ENCODE results near the gene ATOX1. TPM values are rescaled to one million over a fixed set of nuclear protein-coding genes. Genes with fewer than 3 reads are reported as not detected.

ATOX1 gene
- total and polyA plus RNA-seq, 5 donors: 61.0 to 135 (median 75.5) TPM

GRCh38 chr5:151770383-151771258 is 12.2 kb upstream of the ATOX1 start:
- Histone ChIP-seq H3K27ac (ENCODE audit: low read length) (peak overlapping the region; percentile 98), H3K4me3 (ENCODE audit: low read length) (peak overlapping the region; percentile 64), H3K27me3 (ENCODE audit: control insufficient read depth, insufficient read depth) (no peaks in the 10 kb centered on the region), H3K9me3 (ENCODE audit: control insufficient read depth, low read length) (no peaks in the 10 kb centered on the region), H3K4me1 (ENCODE audit: control insufficient read depth, insufficient read depth, low read length) (no peaks in the 10 kb centered on the region)
- intact Hi-C loops (cut with DNase I): no loop called here
- ATAC-seq (peak; percentile 57 to 60), DNase-seq (peak; percentile 87 to 94 (median 93))
- 5% methylated on average over 75 of the region's 75 CpGs for WGBS

DNA sequence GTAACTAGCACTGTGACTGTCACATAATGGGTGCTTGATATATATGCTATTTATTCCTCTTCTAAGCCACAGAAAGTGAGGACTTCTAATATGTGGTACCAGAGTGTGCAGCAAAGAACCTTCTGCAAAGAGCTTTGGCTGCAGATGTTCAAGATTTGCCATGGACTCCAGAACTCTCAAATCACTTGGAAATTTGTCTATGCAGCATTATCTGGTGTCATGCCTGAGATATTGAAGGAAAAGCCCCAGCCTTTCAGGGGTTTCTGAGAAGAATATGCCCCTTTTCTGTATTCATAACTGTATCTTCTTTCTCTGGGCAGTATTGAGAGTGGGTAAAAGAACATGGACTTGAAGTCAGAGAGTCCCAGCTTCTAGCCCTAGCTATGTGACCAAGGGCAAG is 8.5 kb upstream of the ATOX1 start:
- no peak for ATAC-seq
- no peak overlapping the region for H3K27ac ChIP-seq (ENCODE audit: low read length)
- intact Hi-C loops (cut with DNase I): no loop called here

GRCh38 chr5:151764801-151765200 is 6.4 kb upstream of the ATOX1 start:
- Histone ChIP-seq H3K27me3 (ENCODE audit: control insufficient read depth, insufficient read depth) (no peaks in the 10 kb centered on the region), H3K4me1 (ENCODE audit: control insufficient read depth, insufficient read depth, low read length) (no peaks in the 10 kb centered on the region), H3K27ac (ENCODE audit: low read length) (no peak overlapping the region), H3K4me3 (ENCODE audit: low read length) (no peak overlapping the region), H3K9me3 (ENCODE audit: control insufficient read depth, low read length) (no peaks in the 10 kb centered on the region)
- no peak for DNase-seq
- no peak for ATAC-seq
- intact Hi-C loops (cut with DNase I): no loop called here

More for the DNA sequence above, 8.5 kb upstream of the ATOX1 start:
- Histone ChIP-seq H3K4me3 (ENCODE audit: low read length) (no peak overlapping the region), H3K4me1 (ENCODE audit: control insufficient read depth, insufficient read depth, low read length) (no peaks in the 10 kb centered on the region), H3K27me3 (ENCODE audit: control insufficient read depth, insufficient read depth) (no peaks in the 10 kb centered on the region), H3K9me3 (ENCODE audit: control insufficient read depth, low read length) (no peaks in the 10 kb centered on the region)
- no peak for DNase-seq

DNA sequence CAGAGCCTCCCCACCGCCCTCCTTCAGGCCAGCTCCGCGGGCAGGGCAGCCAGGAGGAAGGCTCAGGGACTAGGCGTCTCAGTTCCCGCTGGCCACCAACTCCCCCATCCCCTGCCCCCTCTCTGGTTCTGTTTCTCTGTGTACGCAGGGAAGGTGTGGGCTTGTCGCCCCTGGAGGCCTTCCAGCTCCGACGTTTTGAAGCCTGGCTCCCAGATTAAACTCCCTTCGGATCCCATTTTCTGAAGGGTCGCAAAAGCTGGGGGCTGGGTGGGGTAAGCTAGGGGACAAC is 346 bp downstream of the ATOX1 start:
- Histone ChIP-seq H3K4me1 (ENCODE audit: control insufficient read depth, insufficient read depth, low read length) (peaks cover 10% of the 10 kb centered on the region), H3K4me3 (ENCODE audit: low read length) (peak overlapping the region; percentile 95), H3K27me3 (ENCODE audit: control insufficient read depth, insufficient read depth) (no peaks in the 10 kb centered on the region), H3K9me3 (ENCODE audit: control insufficient read depth, low read length) (no peaks in the 10 kb centered on the region), H3K27ac (ENCODE audit: low read length) (peak overlapping the region; percentile 48)
- ATAC-seq: peak; percentile 59 to 68
- no peak for DNase-seq
- 0% methylated on average over 11 of the region's 11 CpGs for WGBS
- intact Hi-C loops (cut with DNase I): no loop called here

DNA sequence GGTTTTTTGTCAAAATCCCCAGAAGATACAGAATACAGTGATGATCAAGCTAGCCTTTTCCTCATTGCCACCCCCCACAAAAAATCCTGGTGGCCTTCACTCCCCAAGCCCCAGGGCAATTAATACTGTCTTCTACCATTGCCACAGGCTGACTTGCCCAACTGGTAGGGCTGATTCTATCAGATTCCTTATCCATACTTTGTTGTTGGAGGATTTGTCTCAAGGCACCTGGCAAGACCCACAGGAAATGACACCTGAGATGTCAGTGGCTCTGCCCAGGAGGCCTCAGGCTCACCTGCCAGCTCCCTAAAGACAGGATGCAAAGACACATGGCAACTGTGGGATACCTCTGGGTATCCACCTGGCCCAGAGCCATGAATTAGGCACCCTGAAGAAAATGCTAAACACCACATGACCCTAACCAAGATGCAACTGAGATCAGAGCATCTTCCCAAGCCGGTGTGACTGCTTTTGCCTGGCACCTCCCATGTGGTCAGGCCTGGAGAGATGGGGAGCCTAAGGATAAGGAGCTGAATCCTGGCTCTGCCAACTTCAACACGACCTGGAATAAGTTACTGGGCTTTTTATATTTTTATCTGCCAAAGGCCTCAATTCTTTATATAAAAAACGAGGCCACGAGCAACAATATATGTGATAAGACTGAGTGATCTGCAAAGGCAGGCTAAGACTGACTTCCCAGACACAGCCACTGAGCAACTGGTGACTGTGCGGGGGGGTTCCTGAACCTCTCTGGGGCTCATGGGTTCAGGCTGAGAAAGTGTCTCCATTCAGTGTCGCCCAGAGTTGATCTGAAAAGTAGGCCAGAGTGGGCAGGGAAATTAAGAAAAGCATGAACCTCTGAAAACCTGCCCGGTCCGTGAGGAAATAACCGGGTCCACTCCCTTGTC is 944 bp downstream of the ATOX1 start:
- Histone ChIP-seq H3K27me3 (ENCODE audit: control insufficient read depth, insufficient read depth) (no peaks in the 10 kb centered on the region), H3K27ac (ENCODE audit: low read length) (no peak overlapping the region), H3K4me1 (ENCODE audit: control insufficient read depth, insufficient read depth, low read length) (peaks cover 10% of the 10 kb centered on the region), H3K4me3 (ENCODE audit: low read length) (peak overlapping the region; percentile 95), H3K9me3 (ENCODE audit: control insufficient read depth, low read length) (no peaks in the 10 kb centered on the region)
- intact Hi-C loops (cut with DNase I): no loop called here
- peak in 1 of 3 donors; percentile 37 for DNase-seq
- ATAC-seq: peak; percentile 7 to 31
- 11% methylated on average over 9 of the region's 9 CpGs for WGBS

DNA sequence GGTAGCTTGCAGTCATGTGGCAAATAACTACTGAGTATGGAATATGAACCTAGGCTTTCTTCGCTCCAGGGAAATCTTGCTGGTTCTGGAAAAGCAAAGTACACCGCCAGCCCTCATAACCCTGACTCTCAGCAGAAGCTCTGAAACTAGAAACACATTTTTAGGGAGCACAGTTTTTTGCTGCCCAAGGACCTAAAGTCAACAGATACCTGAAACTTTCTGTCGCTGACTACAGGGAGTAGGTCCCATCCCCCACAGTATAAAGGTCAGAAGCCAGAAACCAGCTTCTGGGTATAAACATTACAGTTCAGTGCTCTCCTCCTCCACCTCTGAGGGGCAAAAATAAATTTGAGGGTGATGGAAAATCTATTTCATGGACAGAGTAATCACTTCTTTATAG is 3.0 kb downstream of the ATOX1 start:
- Histone ChIP-seq H3K4me1 (ENCODE audit: control insufficient read depth, insufficient read depth, low read length) (peaks cover 12% of the 10 kb centered on the region), H3K27me3 (ENCODE audit: control insufficient read depth, insufficient read depth) (no peaks in the 10 kb centered on the region), H3K27ac (ENCODE audit: low read length) (no peak overlapping the region), H3K9me3 (ENCODE audit: control insufficient read depth, low read length) (no peaks in the 10 kb centered on the region), H3K4me3 (ENCODE audit: low read length) (no peak overlapping the region)
- ATAC-seq: no peak
- intact Hi-C loops (cut with DNase I): no loop called here
- 92% methylated on average over 3 of the region's 3 CpGs for WGBS
- DNase-seq: no peak

- Histone ChIP-seq H3K4me3 (ENCODE audit: low read length) (no peak overlapping the region), H3K4me1 (ENCODE audit: control insufficient read depth, insufficient read depth, low read length) (peaks cover 3% of the 10 kb centered on the region), H3K9me3 (ENCODE audit: control insufficient read depth, low read length) (no peaks in the 10 kb centered on the region), H3K27ac (ENCODE audit: low read length) (no peak overlapping the region), H3K27me3 (ENCODE audit: control insufficient read depth, insufficient read depth) (no peaks in the 10 kb centered on the region)
- intact Hi-C loops (cut with DNase I): no loop called here
- WGBS: 94% methylated on average over 4 of the region's 4 CpGs
- peak in 1 of 2 donors; percentile 17 for ATAC-seq
- DNase-seq: no peak
These were observed 6.8 kb downstream of the ATOX1 start for GRCh38 chr5:151751593-151751992.

DNA sequence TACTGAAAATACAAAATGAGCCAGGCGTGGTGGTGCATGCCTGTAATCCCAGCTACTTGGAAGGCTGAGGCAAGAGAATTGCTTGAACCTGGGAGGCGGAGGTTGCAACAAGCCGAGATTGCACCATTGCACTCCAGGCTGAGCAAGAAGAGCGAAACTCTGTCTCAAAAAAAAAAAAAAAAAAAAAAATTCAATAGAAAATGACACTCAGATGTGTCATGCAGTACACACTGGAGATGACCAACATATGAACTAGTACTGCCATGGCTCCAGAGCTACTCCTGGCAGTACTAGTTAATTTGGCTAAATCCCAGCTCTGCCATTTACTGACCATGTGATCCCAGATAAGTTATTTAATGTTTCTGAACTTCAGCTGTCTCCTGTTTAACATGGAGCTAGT is 7.3 kb downstream of the ATOX1 start:
- Histone ChIP-seq H3K4me3 (ENCODE audit: low read length) (no peak overlapping the region), H3K27me3 (ENCODE audit: control insufficient read depth, insufficient read depth) (no peaks in the 10 kb centered on the region), H3K27ac (ENCODE audit: low read length) (no peak overlapping the region), H3K9me3 (ENCODE audit: control insufficient read depth, low read length) (no peaks in the 10 kb centered on the region), H3K4me1 (ENCODE audit: control insufficient read depth, insufficient read depth, low read length) (peaks cover 2% of the 10 kb centered on the region)
- intact Hi-C loops (cut with DNase I): no loop called here
- ATAC-seq (no peak), DNase-seq (no peak)
- 95% methylated on average over 4 of the region's 4 CpGs for WGBS

DNA sequence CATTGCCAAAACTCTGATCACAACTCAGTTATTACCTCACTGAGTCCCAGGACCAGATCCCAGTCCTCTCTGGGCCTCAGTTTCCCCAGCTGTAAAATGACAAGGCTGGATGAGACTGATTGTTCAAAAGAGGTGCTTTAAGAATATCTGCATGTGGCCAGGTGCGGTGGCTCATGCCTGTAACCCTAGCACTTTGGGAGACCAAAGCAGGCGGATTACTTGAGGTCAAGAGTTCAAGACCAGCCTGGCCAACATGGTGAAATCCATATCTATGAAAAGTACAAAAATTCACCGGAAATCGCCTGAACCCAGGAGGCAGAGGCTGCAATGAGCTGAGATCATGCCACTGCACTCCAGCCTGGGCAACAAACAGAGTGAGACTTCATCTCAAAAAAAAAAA is 8.3 kb downstream of the ATOX1 start:
- no peak overlapping the region for H3K4me3 ChIP-seq (ENCODE audit: low read length)
- 80% methylated on average over 4 of the region's 4 CpGs for WGBS
- intact Hi-C loops (cut with DNase I): no loop called here
- H3K27ac ChIP-seq (ENCODE audit: low read length): no peak overlapping the region
- no peak for ATAC-seq
- H3K9me3 ChIP-seq (ENCODE audit: control insufficient read depth, low read length): no peaks in the 10 kb centered on the region
- H3K27me3 ChIP-seq (ENCODE audit: control insufficient read depth, insufficient read depth): no peaks in the 10 kb centered on the region
- peaks cover 8% of the 10 kb centered on the region for H3K4me1 ChIP-seq (ENCODE audit: control insufficient read depth, insufficient read depth, low read length)
- DNase-seq: peak in 1 of 3 donors; percentile 36

DNA sequence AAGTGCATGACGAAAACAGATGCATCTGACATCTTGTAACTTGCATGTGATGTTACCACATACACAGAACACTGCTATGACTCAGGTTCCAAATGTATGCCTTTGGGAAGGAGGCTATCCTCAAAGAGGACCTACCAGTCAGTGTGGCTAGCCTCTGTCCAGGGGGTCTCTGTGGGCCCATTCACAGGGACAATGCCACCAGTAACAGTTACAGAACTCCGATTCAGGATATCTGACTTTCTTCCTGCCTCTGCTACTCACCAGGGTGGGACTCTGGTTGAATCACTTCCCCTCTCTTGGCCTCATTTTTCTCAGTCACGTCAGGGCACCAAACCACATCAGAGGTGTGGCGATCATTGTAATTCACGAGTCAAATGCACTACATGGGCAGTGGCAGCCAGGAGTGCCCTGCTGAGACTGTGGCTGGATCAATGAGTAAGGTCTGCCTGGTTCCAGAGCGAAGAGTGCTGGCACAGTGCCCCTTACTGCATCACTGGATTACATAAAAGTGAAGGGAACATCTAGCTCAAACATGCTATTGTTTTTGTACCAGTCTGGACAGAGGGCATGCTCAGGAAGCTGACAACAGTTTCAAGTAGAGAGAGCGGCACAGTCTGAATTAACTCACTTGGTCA is 13.2 kb downstream of the ATOX1 start:
- Histone ChIP-seq H3K4me1 (ENCODE audit: control insufficient read depth, insufficient read depth, low read length) (peaks cover 7% of the 10 kb centered on the region), H3K27ac (ENCODE audit: low read length) (peak overlapping the region; percentile 30), H3K4me3 (ENCODE audit: low read length) (no peak overlapping the region), H3K27me3 (ENCODE audit: control insufficient read depth, insufficient read depth) (no peaks in the 10 kb centered on the region), H3K9me3 (ENCODE audit: control insufficient read depth, low read length) (no peaks in the 10 kb centered on the region)
- intact Hi-C loops (cut with DNase I): loop anchor here in 1 of 4 donors (10.0 kb wide), 1 partner anchor 220 kb away; no protein-coding TSS in a partner anchor
- WGBS: 56% methylated on average over 7 of the region's 7 CpGs
- DNase-seq (peak; percentile 61 to 81 (median 66)), ATAC-seq (peak; percentile 55 to 75)

DNA sequence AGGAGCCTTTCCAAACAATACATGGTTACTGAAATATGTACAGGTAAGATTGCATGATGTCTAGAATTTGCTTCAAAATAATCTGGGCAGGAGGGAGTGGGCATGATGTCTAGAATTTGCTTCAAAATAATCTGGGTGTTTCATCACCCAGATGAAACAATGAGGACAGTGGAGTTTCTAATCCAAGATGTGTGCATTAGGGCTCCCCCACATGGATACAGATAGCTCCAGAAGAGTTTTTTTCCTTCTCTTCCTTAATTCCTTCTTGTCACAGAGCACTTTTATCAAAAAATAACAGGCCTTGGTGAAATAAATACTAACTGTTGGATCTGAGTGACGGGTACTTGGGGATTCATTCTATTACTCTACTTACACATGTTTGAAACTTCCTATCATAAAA is 14.9 kb downstream of the ATOX1 start:
- H3K4me1 ChIP-seq (ENCODE audit: control insufficient read depth, insufficient read depth, low read length): peaks cover 10% of the 10 kb centered on the region
- H3K9me3 ChIP-seq (ENCODE audit: control insufficient read depth, low read length): no peaks in the 10 kb centered on the region
- ATAC-seq (no peak), DNase-seq (no peak)
- H3K27me3 ChIP-seq (ENCODE audit: control insufficient read depth, insufficient read depth): no peaks in the 10 kb centered on the region
- no peak overlapping the region for H3K27ac ChIP-seq (ENCODE audit: low read length)
- 81% methylated on average over 1 of the region's 1 CpG for WGBS
- no peak overlapping the region for H3K4me3 ChIP-seq (ENCODE audit: low read length)
- intact Hi-C loops (cut with DNase I): loop anchor here in 1 of 4 donors (10.0 kb wide), 1 partner anchor 219 kb away; no protein-coding TSS in a partner anchor

Data from right cardiac atrium (tissue), 5 donors.